K562 (cell line): ENCODE measurements around the gene ABHD16A. TPM values are rescaled to one million over a fixed set of nuclear protein-coding genes. Genes with fewer than 3 reads are reported as not detected.
A peak's percentile ranks its signal among the peaks of the same experiment; 100 is the strongest.

ENCODE experiments used
- ATAC-seq: fragments of 200-7000 bp; cut with Tn5 transposase; 3 replicates; pipeline ENCODE4 v1.9.1; 2020; ENCODE audit warnings: moderate library complexity
- BruUV-seq: library from RNA; stranded (reverse); fragments of 400-500 nt; replicated peaks from 2 replicates; lab custom pipeline; 2021; lab: Mats Ljungman, UMichigan
- CTCF ChIA-PET: fragments of 300-600 bp; formaldehyde crosslinking; extraction: SDS; loops from one replicate; lab custom pipeline; 2021; ENCODE audit warnings: low intra/inter-chr PET ratio; lab: Yijun Ruan, JAX
- POLR2A ChIA-PET: fragments of 300-600, 350-650 bp; sonication (Branson Sonifier 250); formaldehyde crosslinking; extraction: SDS; loops from one replicate; lab custom pipeline; 2021; ENCODE audit warnings: antibody characterized with exemption, inconsistent platforms; lab: Yijun Ruan, JAX
- DNase-seq, 4 experiments: peaks; one replicate each; pipeline versions ENCODE4 v3.0.0 to v3.0.0-alpha.2; 2011 to 2018; ENCODE audit warnings: low spot score in 3 of 4, mixed read lengths in 3 of 4; ENCODE audit errors: extremely low read depth in 1 of 4
- FAIRE-seq: peaks from 2 replicates; lab custom pipeline; 2011; peaks lifted over from hg19 to GRCh38; lab: Jason Lieb, UNC
- H2AFZ ChIP-seq: 2 replicates; pipeline ENCODE4 v1.6.0; 2011; ENCODE audit warnings: low read depth, low read length, control low read depth, inconsistent platforms
- H3K27ac ChIP-seq: fragments of 200-600 bp; 3 replicates; pipeline ENCODE4 v1.8.0; 2011; ENCODE audit warnings: low read depth, mild to moderate bottlenecking, control low read depth, inconsistent platforms, low read length, moderate library complexity, mixed read lengths; ENCODE audit errors: extremely low read depth
- H3K27me3 ChIP-seq, 2 experiments: fragments of 300-600 bp in 1 of 2; 2 replicates in 1 of 2; 3 replicates in 1 of 2; pipeline versions ENCODE4 v1.6.0 to v1.8.0; 2011; ENCODE audit warnings: inconsistent platforms in 2 of 2, low read length in 2 of 2, mild to moderate bottlenecking in 1 of 2, mixed read lengths in 1 of 2, moderate library complexity in 1 of 2; ENCODE audit not compliant: control insufficient read depth in 2 of 2, insufficient read depth in 2 of 2
- H3K36me3 ChIP-seq: fragments of 300-600 bp; 3 replicates; pipeline ENCODE4 v1.8.0; 2011; ENCODE audit warnings: mild to moderate bottlenecking, low read length, inconsistent platforms; ENCODE audit not compliant: control insufficient read depth, insufficient read depth
- H3K4me1 ChIP-seq, 2 experiments: fragments of 200-600 bp in 1 of 2; replicated peaks in 1 of 2; 2 replicates in 1 of 2; 3 replicates in 1 of 2; pipeline versions ENCODE4 v1.5.1 to v1.8.0; 2011; ENCODE audit warnings: inconsistent platforms in 2 of 2, low read length in 2 of 2, mild to moderate bottlenecking in 1 of 2, mixed read lengths in 1 of 2, moderate library complexity in 1 of 2; ENCODE audit not compliant: control insufficient read depth in 2 of 2, insufficient read depth in 2 of 2
- H3K4me2 ChIP-seq: 2 replicates; pipeline ENCODE4 v1.6.1; 2011; ENCODE audit warnings: low read length, control low read depth, inconsistent platforms, mixed read lengths; ENCODE audit not compliant: insufficient read depth
- H3K4me3 ChIP-seq: fragments of 200-600 bp; sonication (generic), shearing (Covaris generic); 2 replicates; pipeline ENCODE4 v1.5.1; 2016; ENCODE audit warnings: control low read depth, inconsistent platforms
- H3K79me2 ChIP-seq: fragments of 200-600 bp; 3 replicates; pipeline ENCODE4 v1.8.0; 2011; ENCODE audit warnings: low read length, inconsistent platforms; ENCODE audit not compliant: control insufficient read depth, insufficient read depth
- H3K9ac ChIP-seq, 2 experiments: 2 replicates each; pipeline versions ENCODE4 v1.6.0 to v1.6.1; 2011; ENCODE audit warnings: low read depth in 2 of 2, low read length in 2 of 2, control low read depth in 1 of 2, inconsistent platforms in 1 of 2, mild to moderate bottlenecking in 1 of 2, mixed read lengths in 1 of 2; ENCODE audit not compliant: insufficient read depth in 1 of 2
- H3K9me1 ChIP-seq: one replicate; pipeline ENCODE4 v1.6.0; 2011; ENCODE audit warnings: inconsistent platforms, mild to moderate bottlenecking, low read length, moderate library complexity; ENCODE audit not compliant: control insufficient read depth, insufficient read depth
- H3K9me3 ChIP-seq: replicated peaks from 2 replicates; pipeline ENCODE4 v1.5.1; 2011; ENCODE audit warnings: low read depth, low read length, inconsistent platforms; ENCODE audit not compliant: control insufficient read depth, insufficient read depth
- H4K20me1 ChIP-seq: replicated peaks from 2 replicates; pipeline ENCODE4 v1.6.1; 2011; ENCODE audit warnings: low read length, inconsistent platforms, mixed read lengths; ENCODE audit not compliant: control insufficient read depth, insufficient read depth
- BRD4 ChIP-seq: fragments of 200-600 bp; sonication (generic); IDR thresholded peaks from 2 replicates; pipeline ENCODE4 v1.6.1; 2017; ENCODE audit warnings: inconsistent platforms
- CBX2 ChIP-seq: fragments of 200-600 bp; sonication (generic); IDR thresholded peaks from one replicate; pipeline ENCODE4 v1.6.1; 2012; ENCODE audit warnings: mild to moderate bottlenecking, low read length, inconsistent platforms; ENCODE audit not compliant: insufficient read depth, poor library complexity, severe bottlenecking
- CXXC5 ChIP-seq: fragments of 250-450 bp; sonication (Bioruptor Pico); IDR thresholded peaks from 2 replicates; pipeline ENCODE4 v1.8.0; 2022; ENCODE audit warnings: inconsistent platforms, mild to moderate bottlenecking, moderate library complexity
- EGR1 ChIP-seq: fragments of 450-650 bp; conservative IDR thresholded peaks from 2 replicates; pipeline ENCODE4 v1.6.1; 2017; ENCODE audit warnings: mild to moderate bottlenecking
- HNRNPH1 ChIP-seq: fragments of 200-400 bp; formaldehyde crosslinking; optimal IDR thresholded peaks from 2 replicates; pipeline ENCODE3; 2017; ENCODE audit warnings: low read depth, mild to moderate bottlenecking, low read length, moderate library complexity
- MAZ ChIP-seq, 2 experiments: fragments of 450-650 bp in 1 of 2; sonication (generic) in 1 of 2; formaldehyde crosslinking; IDR thresholded peaks in 1 of 2; conservative IDR thresholded peaks in 1 of 2; 2 replicates each; pipeline versions ENCODE4 v1.4.0 to v1.5.0; 2020; ENCODE audit warnings: mild to moderate bottlenecking in 1 of 2, missing genetic modification reagents in 1 of 2
- PTRF ChIP-seq: fragments of 450-650 bp; IDR thresholded peaks from 2 replicates; pipeline ENCODE4 v1.6.1; 2016; ENCODE audit warnings: mild to moderate bottlenecking, missing genetic modification characterization, missing compliant biosample characterization
- SMARCC2 ChIP-seq: fragments of 450-650 bp; IDR thresholded peaks from 2 replicates; pipeline ENCODE4 v1.6.1; 2017; ENCODE audit warnings: antibody characterized with exemption, moderate library complexity, mild to moderate bottlenecking, low read depth
- SRF ChIP-seq, 2 experiments: fragments of 250-450, 450-650 bp in 1 of 2; sonication (Bioruptor Pico) in 1 of 2; sonication (generic) in 1 of 2; formaldehyde crosslinking; IDR thresholded peaks; 2 replicates each; pipeline versions ENCODE4 v1.5.0 to v1.5.1; 2020 to 2022; ENCODE audit warnings: mild to moderate bottlenecking in 1 of 2, missing genetic modification reagents in 1 of 2
- ZNF561 ChIP-seq: fragments of 450-650 bp; formaldehyde crosslinking; conservative IDR thresholded peaks from 2 replicates; pipeline ENCODE4 v1.4.0; 2020; ENCODE audit warnings: mild to moderate bottlenecking, moderate library complexity
- ZSCAN32 ChIP-seq: fragments of 450-650 bp; formaldehyde crosslinking; IDR thresholded peaks from 2 replicates; pipeline ENCODE4 v1.4.0; 2020; ENCODE audit warnings: mild to moderate bottlenecking, moderate library complexity
- WGBS: fragments of 100-300 bp; shearing (Covaris generic); methylation state at CpG from one replicate; pipeline ENCODE4 v1.1.6; 2016; ENCODE audit warnings: low coverage, mixed read lengths; ENCODE audit not compliant: insufficient coverage; ENCODE audit errors: missing lambda C conversion rate; 5-methylcytosine and 5-hydroxymethylcytosine counted together
- in situ Hi-C: fragments of 300-500 bp; cut with MboI; formaldehyde crosslinking; loops from 4 replicates; pipeline ENCODE4 v1.15.0; 2018; ENCODE audit warnings: inconsistent platforms, mixed read lengths
- intact Hi-C: fragments of 100-400 bp; cut with micrococcal nuclease; formaldehyde crosslinking; loops from 2 replicates; pipeline ENCODE4 v1.14.2; 2022
- polyA plus RNA-seq, 8 experiments: library from polyadenylated mRNA; depleted of rRNA in 4 of 8; stranded (reverse) in 5 of 8; unstranded in 3 of 8; fragments of >200 nt; fragmentation: Nextera tagmentation in 2 of 8; fragmentation: Illumina TruSeq in 1 of 8; extraction: Ambion mirVana in 2 of 8; extraction: Trizol in 1 of 8; gene quantifications; 2 replicates each; pipeline versions ENCODE4 v1.2.1 to v1.2.3, GENCODE V29; 2011 to 2014; ENCODE audit warnings: inconsistent platforms in 1 of 8, missing spikeins in 1 of 8
- total RNA-seq, 7 experiments: library from RNA; depleted of rRNA in 6 of 7; stranded (reverse); fragments of >200 nt in 6 of 7; fragmentation: Illumina TruSeq in 2 of 7; extraction: Trizol in 2 of 7; gene quantifications; 2 replicates each; pipeline versions ENCODE4 v1.2.1 to v1.2.3, GENCODE V29; 2011 to 2021; ENCODE audit warnings: low replicate concordance in 1 of 7
- TF ChIP-seq, protein P1 (sequence below): sonication (generic); formaldehyde crosslinking; IDR thresholded peaks from 2 replicates; pipeline ENCODE4 v1.8.0; 2023; ENCODE audit warnings: mild to moderate bottlenecking, missing genetic modification reagents
- TF ChIP-seq, protein P2 (sequence below): sonication (generic); formaldehyde crosslinking; IDR thresholded peaks from 2 replicates; pipeline ENCODE4 v1.8.0; 2023; ENCODE audit warnings: mild to moderate bottlenecking, missing genetic modification reagents
- TF ChIP-seq, protein P3 (sequence below): fragments of 450-650 bp; formaldehyde crosslinking; IDR thresholded peaks from 2 replicates; pipeline ENCODE4 v1.4.0; 2020; ENCODE audit warnings: mild to moderate bottlenecking
- TF ChIP-seq, protein P4 (sequence below): sonication (generic); formaldehyde crosslinking; IDR thresholded peaks from 2 replicates; pipeline ENCODE4 v1.8.1; 2023; ENCODE audit warnings: mild to moderate bottlenecking, missing genetic modification reagents

The ABHD16A gene
- total and polyA plus RNA-seq, 9 of the 15 experiments (the other 6 are each of a cell fraction or from before 2014, with no cell fraction given) = 25.8 to 120 (median 81.6) TPM

DNA sequence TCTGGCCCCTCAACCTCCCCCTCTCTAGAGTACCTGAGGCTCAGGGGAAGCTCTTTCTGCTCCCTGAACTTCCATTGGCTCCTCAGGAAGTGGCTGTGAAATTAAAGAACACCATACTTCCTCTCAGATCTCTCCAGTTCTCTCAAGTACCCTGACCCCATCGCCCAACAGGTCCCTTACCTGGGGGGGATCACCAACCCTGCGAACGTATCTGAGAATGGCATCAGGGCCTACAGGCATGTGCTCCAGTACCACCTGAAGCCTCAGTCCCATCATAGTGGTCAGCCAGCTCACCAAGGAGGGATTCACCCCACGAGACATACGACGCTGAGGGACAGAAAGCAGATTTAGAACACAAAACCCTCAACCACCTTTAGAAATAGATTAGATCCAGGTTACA lies 62.5 kb downstream of the ABHD16A start:
- POLR2A ChIA-PET = interaction anchor here (0.6 to 14.8 kb wide), 7 partner anchors 5 to 166 kb away, joined by 3 to 274 read pairs (median 12); partner anchors contain the start of genes APOM, BAG6, DDX39B and GPANK1
- Histone ChIP-seq H3K9me1 (no peaks in the 10 kb centered on the region), H3K4me2 (no peak overlapping the region), H3K36me3 (peaks cover 96% of the 10 kb centered on the region), H3K9ac (no peak overlapping the region), H3K79me2 (no peaks in the 10 kb centered on the region), H3K4me1 (peaks cover 3 to 13% of the 10 kb centered on the region in 2 experiments; a peak in 4 of 5 replicates), H3K27ac (no peak overlapping the region), H3K4me3 (no peak overlapping the region), H3K9me3 (no peaks in the 10 kb centered on the region), H4K20me1 (peaks cover 14% of the 10 kb centered on the region), H2AFZ (no peak overlapping the region), H3K27me3 (no peaks in the 10 kb centered on the region)
- 95% methylated on average over 6 of the region's 6 CpGs for WGBS
- intact Hi-C loops = no loop called here
- in situ Hi-C loops = no loop called here
- DNase-seq = no peak
- BruUV-seq = TSS peak; percentile 76
- FAIRE-seq = no peak
- CTCF ChIA-PET = no interaction called here
- no peak for ATAC-seq
- TF ChIP-seq ZNF561 (CRISPR knock-in tag) = no peak
- TF ChIP-seq ZSCAN32 (CRISPR knock-in tag) = no peak
- TF ChIP-seq, protein P1, sequence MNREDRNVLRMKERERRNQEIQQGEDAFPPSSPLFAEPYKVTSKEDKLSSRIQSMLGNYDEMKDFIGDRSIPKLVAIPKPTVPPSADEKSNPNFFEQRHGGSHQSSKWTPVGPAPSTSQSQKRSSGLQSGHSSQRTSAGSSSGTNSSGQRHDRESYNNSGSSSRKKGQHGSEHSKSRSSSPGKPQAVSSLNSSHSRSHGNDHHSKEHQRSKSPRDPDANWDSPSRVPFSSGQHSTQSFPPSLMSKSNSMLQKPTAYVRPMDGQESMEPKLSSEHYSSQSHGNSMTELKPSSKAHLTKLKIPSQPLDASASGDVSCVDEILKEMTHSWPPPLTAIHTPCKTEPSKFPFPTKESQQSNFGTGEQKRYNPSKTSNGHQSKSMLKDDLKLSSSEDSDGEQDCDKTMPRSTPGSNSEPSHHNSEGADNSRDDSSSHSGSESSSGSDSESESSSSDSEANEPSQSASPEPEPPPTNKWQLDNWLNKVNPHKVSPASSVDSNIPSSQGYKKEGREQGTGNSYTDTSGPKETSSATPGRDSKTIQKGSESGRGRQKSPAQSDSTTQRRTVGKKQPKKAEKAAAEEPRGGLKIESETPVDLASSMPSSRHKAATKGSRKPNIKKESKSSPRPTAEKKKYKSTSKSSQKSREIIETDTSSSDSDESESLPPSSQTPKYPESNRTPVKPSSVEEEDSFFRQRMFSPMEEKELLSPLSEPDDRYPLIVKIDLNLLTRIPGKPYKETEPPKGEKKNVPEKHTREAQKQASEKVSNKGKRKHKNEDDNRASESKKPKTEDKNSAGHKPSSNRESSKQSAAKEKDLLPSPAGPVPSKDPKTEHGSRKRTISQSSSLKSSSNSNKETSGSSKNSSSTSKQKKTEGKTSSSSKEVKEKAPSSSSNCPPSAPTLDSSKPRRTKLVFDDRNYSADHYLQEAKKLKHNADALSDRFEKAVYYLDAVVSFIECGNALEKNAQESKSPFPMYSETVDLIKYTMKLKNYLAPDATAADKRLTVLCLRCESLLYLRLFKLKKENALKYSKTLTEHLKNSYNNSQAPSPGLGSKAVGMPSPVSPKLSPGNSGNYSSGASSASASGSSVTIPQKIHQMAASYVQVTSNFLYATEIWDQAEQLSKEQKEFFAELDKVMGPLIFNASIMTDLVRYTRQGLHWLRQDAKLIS (CRISPR knock-in tag) = no peak
- TF ChIP-seq PTRF (tag) = no peak
- no peak for TF ChIP-seq MAZ (CRISPR knock-in tag; conservative IDR thresholded peaks at IDR 0.05 in 1 of 2, IDR thresholded peaks at IDR 0.05 in 1 of 2)
- TF ChIP-seq EGR1 = no peak
- no peak for TF ChIP-seq CXXC5 (CRISPR knock-in tag)
- TF ChIP-seq, protein P2, sequence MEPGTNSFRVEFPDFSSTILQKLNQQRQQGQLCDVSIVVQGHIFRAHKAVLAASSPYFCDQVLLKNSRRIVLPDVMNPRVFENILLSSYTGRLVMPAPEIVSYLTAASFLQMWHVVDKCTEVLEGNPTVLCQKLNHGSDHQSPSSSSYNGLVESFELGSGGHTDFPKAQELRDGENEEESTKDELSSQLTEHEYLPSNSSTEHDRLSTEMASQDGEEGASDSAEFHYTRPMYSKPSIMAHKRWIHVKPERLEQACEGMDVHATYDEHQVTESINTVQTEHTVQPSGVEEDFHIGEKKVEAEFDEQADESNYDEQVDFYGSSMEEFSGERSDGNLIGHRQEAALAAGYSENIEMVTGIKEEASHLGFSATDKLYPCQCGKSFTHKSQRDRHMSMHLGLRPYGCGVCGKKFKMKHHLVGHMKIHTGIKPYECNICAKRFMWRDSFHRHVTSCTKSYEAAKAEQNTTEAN (CRISPR knock-in tag) = no peak
- TF ChIP-seq, protein P3, sequence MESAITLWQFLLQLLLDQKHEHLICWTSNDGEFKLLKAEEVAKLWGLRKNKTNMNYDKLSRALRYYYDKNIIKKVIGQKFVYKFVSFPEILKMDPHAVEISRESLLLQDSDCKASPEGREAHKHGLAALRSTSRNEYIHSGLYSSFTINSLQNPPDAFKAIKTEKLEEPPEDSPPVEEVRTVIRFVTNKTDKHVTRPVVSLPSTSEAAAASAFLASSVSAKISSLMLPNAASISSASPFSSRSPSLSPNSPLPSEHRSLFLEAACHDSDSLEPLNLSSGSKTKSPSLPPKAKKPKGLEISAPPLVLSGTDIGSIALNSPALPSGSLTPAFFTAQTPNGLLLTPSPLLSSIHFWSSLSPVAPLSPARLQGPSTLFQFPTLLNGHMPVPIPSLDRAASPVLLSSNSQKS (CRISPR knock-in tag) = no peak
- TF ChIP-seq CBX2 = no peak
- TF ChIP-seq, protein P4, sequence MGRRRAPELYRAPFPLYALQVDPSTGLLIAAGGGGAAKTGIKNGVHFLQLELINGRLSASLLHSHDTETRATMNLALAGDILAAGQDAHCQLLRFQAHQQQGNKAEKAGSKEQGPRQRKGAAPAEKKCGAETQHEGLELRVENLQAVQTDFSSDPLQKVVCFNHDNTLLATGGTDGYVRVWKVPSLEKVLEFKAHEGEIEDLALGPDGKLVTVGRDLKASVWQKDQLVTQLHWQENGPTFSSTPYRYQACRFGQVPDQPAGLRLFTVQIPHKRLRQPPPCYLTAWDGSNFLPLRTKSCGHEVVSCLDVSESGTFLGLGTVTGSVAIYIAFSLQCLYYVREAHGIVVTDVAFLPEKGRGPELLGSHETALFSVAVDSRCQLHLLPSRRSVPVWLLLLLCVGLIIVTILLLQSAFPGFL (CRISPR knock-in tag) = no peak
- no peak for TF ChIP-seq BRD4
- no peak for TF ChIP-seq SRF (CRISPR knock-in tag; IDR thresholded peaks at IDR 0.05)
- TF ChIP-seq SMARCC2 = no peak
- no peak for TF ChIP-seq HNRNPH1
